ENCODE results near the gene KRT7. TPM values are rescaled to one million over a fixed set of nuclear protein-coding genes. Genes with fewer than 3 reads are reported as not detected.

Gene KRT7
- total RNA-seq: 1 to 10 TPM; 8.5 to 8.9 TPM

- DNase-seq: peak; percentile 27
- Mint-ChIP-seq H3K9me3 (no peaks in the 10 kb centered on the region), H3K27me3 (peaks cover 68% of the 10 kb centered on the region), H3K36me3 (no peaks in the 10 kb centered on the region), H3K27ac (no peak within 1 kb of the TSS), H3K4me1 (peaks cover 5% of the 10 kb centered on the region), H3K4me3 (no peak within 1 kb of the TSS)
- no peak for ATAC-seq (ENCODE audit: low read depth)
- POLR2A ChIA-PET: interaction anchor here (0.6 kb wide), 2 partner anchors 46 to 1752 kb away, joined by 3 read pairs; no protein-coding TSS in a partner anchor
Observed at GRCh38 chr12:52232674-52233461, at the start of gene KRT7. KRT7 (plus strand) TSS chr12:52233243; CDS start chr12:52233297, 54 bp downstream.

- Mint-ChIP-seq H3K4me3 (no peak overlapping the region), H3K4me1 (peaks cover 8% of the 10 kb centered on the region), H3K27ac (no peak overlapping the region), H3K9me3 (no peaks in the 10 kb centered on the region), H3K36me3 (no peaks in the 10 kb centered on the region), H3K27me3 (peaks cover 8% of the 10 kb centered on the region)
- DNase-seq (no peak), ATAC-seq (ENCODE audit: low read depth) (no peak)
- POLR2A ChIA-PET: no interaction called here
Observed at GRCh38 chr12:52183544-52183910, 49.5 kb upstream of the KRT7 start.

- Mint-ChIP-seq H3K9me3 (no peaks in the 10 kb centered on the region), H3K27me3 (peaks cover 8% of the 10 kb centered on the region), H3K27ac (no peak overlapping the region), H3K36me3 (no peaks in the 10 kb centered on the region), H3K4me1 (peaks cover 8% of the 10 kb centered on the region), H3K4me3 (no peak overlapping the region)
- ATAC-seq (ENCODE audit: low read depth) (no peak), DNase-seq (no peak)
- POLR2A ChIA-PET: no interaction called here
Observed at GRCh38 chr12:52183971-52184370, 49.1 kb upstream of the KRT7 start.

- DNase-seq (no peak), ATAC-seq (ENCODE audit: low read depth) (no peak)
- no peak overlapping the region for H3K27ac Mint-ChIP-seq
- no peaks in the 10 kb centered on the region for H3K36me3 Mint-ChIP-seq
- H3K27me3 Mint-ChIP-seq: peaks cover 8% of the 10 kb centered on the region
- POLR2A ChIA-PET: no interaction called here
- no peaks in the 10 kb centered on the region for H3K9me3 Mint-ChIP-seq
- peaks cover 8% of the 10 kb centered on the region for H3K4me1 Mint-ChIP-seq
- H3K4me3 Mint-ChIP-seq: no peak overlapping the region
Observed at GRCh38 chr12:52184813-52185212, 48.2 kb upstream of the KRT7 start.

GRCh38 chr12:52185400-52185967 lies 47.6 kb upstream of the KRT7 start:
- peaks cover 8% of the 10 kb centered on the region for H3K27me3 Mint-ChIP-seq
- peaks cover 8% of the 10 kb centered on the region for H3K4me1 Mint-ChIP-seq
- H3K27ac Mint-ChIP-seq: no peak overlapping the region
- no peak overlapping the region for H3K4me3 Mint-ChIP-seq
- no peaks in the 10 kb centered on the region for H3K9me3 Mint-ChIP-seq
- ATAC-seq (ENCODE audit: low read depth): no peak
- no peaks in the 10 kb centered on the region for H3K36me3 Mint-ChIP-seq
- POLR2A ChIA-PET: no interaction called here
- DNase-seq: no peak

GRCh38 chr12:52186118-52186840 lies 46.8 kb upstream of the KRT7 start:
- Mint-ChIP-seq H3K27ac (no peak overlapping the region), H3K9me3 (no peaks in the 10 kb centered on the region), H3K4me1 (peaks cover 8% of the 10 kb centered on the region), H3K27me3 (peaks cover 8% of the 10 kb centered on the region), H3K36me3 (no peaks in the 10 kb centered on the region), H3K4me3 (no peak overlapping the region)
- POLR2A ChIA-PET: interaction anchor here (0.7 kb wide), 1 partner anchor 13 kb away, joined by 3 read pairs; no protein-coding TSS in a partner anchor
- no peak for DNase-seq
- no peak for ATAC-seq (ENCODE audit: low read depth)

GRCh38 chr12:52187206-52187605 lies 45.8 kb upstream of the KRT7 start:
- Mint-ChIP-seq H3K36me3 (no peaks in the 10 kb centered on the region), H3K4me3 (no peak overlapping the region), H3K9me3 (no peaks in the 10 kb centered on the region), H3K4me1 (peaks cover 8% of the 10 kb centered on the region), H3K27me3 (peaks cover 8% of the 10 kb centered on the region), H3K27ac (no peak overlapping the region)
- POLR2A ChIA-PET: no interaction called here
- DNase-seq (no peak), ATAC-seq (ENCODE audit: low read depth) (no peak)

- no peaks in the 10 kb centered on the region for H3K9me3 Mint-ChIP-seq
- no peak for DNase-seq
- POLR2A ChIA-PET: no interaction called here
- no peak for ATAC-seq (ENCODE audit: low read depth)
- H3K27ac Mint-ChIP-seq: no peak overlapping the region
- H3K27me3 Mint-ChIP-seq: peaks cover 9% of the 10 kb centered on the region
- no peak overlapping the region for H3K4me3 Mint-ChIP-seq
- H3K4me1 Mint-ChIP-seq: peaks cover 8% of the 10 kb centered on the region
- H3K36me3 Mint-ChIP-seq: no peaks in the 10 kb centered on the region
Observed at GRCh38 chr12:52187640-52188039, 45.4 kb upstream of the KRT7 start.

- DNase-seq (no peak), ATAC-seq (ENCODE audit: low read depth) (no peak)
- POLR2A ChIA-PET: no interaction called here
- Mint-ChIP-seq H3K9me3 (no peaks in the 10 kb centered on the region), H3K36me3 (no peaks in the 10 kb centered on the region), H3K27ac (no peak overlapping the region), H3K27me3 (peaks cover 9% of the 10 kb centered on the region), H3K4me1 (peaks cover 8% of the 10 kb centered on the region), H3K4me3 (no peak overlapping the region)
Observed at GRCh38 chr12:52188658-52189057, 44.4 kb upstream of the KRT7 start.

GRCh38 chr12:52189376-52190174 lies 43.5 kb upstream of the KRT7 start:
- DNase-seq (no peak), ATAC-seq (ENCODE audit: low read depth) (no peak)
- POLR2A ChIA-PET: no interaction called here
- Mint-ChIP-seq H3K27me3 (peaks cover 11% of the 10 kb centered on the region), H3K27ac (no peak overlapping the region), H3K4me1 (peaks cover 8% of the 10 kb centered on the region), H3K36me3 (no peaks in the 10 kb centered on the region), H3K9me3 (no peaks in the 10 kb centered on the region), H3K4me3 (no peak overlapping the region)

GRCh38 chr12:52190860-52191729 lies 41.9 kb upstream of the KRT7 start:
- Mint-ChIP-seq H3K4me1 (peaks cover 2% of the 10 kb centered on the region), H3K36me3 (no peaks in the 10 kb centered on the region), H3K27ac (no peak overlapping the region), H3K9me3 (no peaks in the 10 kb centered on the region), H3K4me3 (no peak overlapping the region), H3K27me3 (peaks cover 15% of the 10 kb centered on the region)
- DNase-seq: no peak
- POLR2A ChIA-PET: interaction anchor here (0.5 kb wide), 1 partner anchor 159 kb away, joined by 4 read pairs; no protein-coding TSS in a partner anchor
- ATAC-seq (ENCODE audit: low read depth): no peak

All from activated naive CD8-positive, alpha-beta T cell treated with anti-CD3 and anti-CD28 coated beads, Interleukin-2, amount 10 ng/mL, durations not matched to agents 7 days and 5 days (primary cell).